HG03175 (cell line): ENCODE measurements around the gene TNFRSF13B.
A peak's percentile ranks its signal among the peaks of the same experiment; 100 is the strongest.
"Not testable (repeated sequence)": the region's sequence is repeated elsewhere in the genome, so short reads cannot be mapped to it uniquely, and the experiment has no call there.

ENCODE experiments used
- ATAC-seq: cut with Tn5 transposase; IDR thresholded peaks from one replicate; pipeline ENCODE4 v1.9.1; 2021; ENCODE audit warnings: mild to moderate bottlenecking, moderate library complexity; ENCODE audit not compliant: unreplicated experiment

Gene TNFRSF13B

GRCh38 chr17:16987830-16988601 lies 16.1 kb upstream of the TNFRSF13B start:
- peak; percentile 76 for ATAC-seq

- no peak for ATAC-seq
Measured at GRCh38 chr17:16987066-16987829, 15.3 kb upstream of the TNFRSF13B start.

- no peak for ATAC-seq
Measured at GRCh38 chr17:16986391-16986790, 14.5 kb upstream of the TNFRSF13B start.

GRCh38 chr17:16981928-16982327 lies 10.0 kb upstream of the TNFRSF13B start:
- no peak for ATAC-seq

GRCh38 chr17:16980813-16981731 lies 9.2 kb upstream of the TNFRSF13B start:
- peak; percentile 41 for ATAC-seq

GRCh38 chr17:16980061-16980460 lies 8.1 kb upstream of the TNFRSF13B start:
- no peak for ATAC-seq

GRCh38 chr17:16979237-16979823 lies 7.4 kb upstream of the TNFRSF13B start:
- not testable (repeated sequence) for ATAC-seq

GRCh38 chr17:16977932-16978331 lies 6.0 kb upstream of the TNFRSF13B start:
- no peak for ATAC-seq

GRCh38 chr17:16976725-16977550 lies 5.0 kb upstream of the TNFRSF13B start:
- no peak for ATAC-seq

GRCh38 chr17:16975744-16976625 lies 4.1 kb upstream of the TNFRSF13B start:
- ATAC-seq: peak; percentile 20

- ATAC-seq: no peak
Measured at GRCh38 chr17:16975277-16975651, 3.3 kb upstream of the TNFRSF13B start.

- ATAC-seq: no peak
Measured at GRCh38 chr17:16974569-16975276, 2.8 kb upstream of the TNFRSF13B start.

- ATAC-seq: peak; percentile 28
Measured at GRCh38 chr17:16973760-16974540, 2.0 kb upstream of the TNFRSF13B start.

- not testable (repeated sequence) for ATAC-seq
Measured at GRCh38 chr17:16973043-16973442, 1.1 kb upstream of the TNFRSF13B start.

- no peak for ATAC-seq
Measured at GRCh38 chr17:16972346-16972745, 428 bp upstream of the TNFRSF13B start.

GRCh38 chr17:16969931-16970906 lies 1.7 kb downstream of the TNFRSF13B start:
- no peak for ATAC-seq
